Liver (tissue), 9 donors: Measurements from ENCODE around the gene RPS19BP1. TPM values are rescaled to one million over a fixed set of nuclear protein-coding genes. Genes with fewer than 3 reads are reported as not detected.
A peak's percentile ranks its signal among the peaks of the same experiment; 100 is the strongest.

ENCODE experiments used
- DNase-seq: peaks from one replicate; pipeline ENCODE4 v3.0.0-alpha.2; 2017; ENCODE audit warnings: low spot score
- H3K27ac ChIP-seq, 2 donors: one replicate each; pipeline ENCODE4 v1.7.0; 2013; ENCODE audit warnings: inconsistent platforms in 2 of 2, low read length in 2 of 2, control low read depth in 1 of 2, low read depth in 1 of 2, mild to moderate bottlenecking in 1 of 2
- H3K27me3 ChIP-seq, 4 donors: one replicate each; pipeline versions ENCODE4 v1.6.1 to v1.7.0; 2013; ENCODE audit warnings: low read length in 3 of 4, inconsistent platforms in 1 of 4, mild to moderate bottlenecking in 1 of 4, moderate library complexity in 1 of 4; ENCODE audit not compliant: control insufficient read depth in 4 of 4, insufficient read depth in 4 of 4
- H3K36me3 ChIP-seq, 4 donors: one replicate each; pipeline versions ENCODE4 v1.6.1 to v1.7.0; 2013; ENCODE audit warnings: low read length in 3 of 4, mild to moderate bottlenecking in 3 of 4, low read depth in 1 of 4, moderate library complexity in 1 of 4; ENCODE audit not compliant: control insufficient read depth in 4 of 4, insufficient read depth in 3 of 4
- H3K4me1 ChIP-seq, 4 donors: one replicate each; pipeline versions ENCODE4 v1.6.1 to v1.7.0; 2013; ENCODE audit warnings: low read length in 3 of 4, mild to moderate bottlenecking in 3 of 4, moderate library complexity in 1 of 4; ENCODE audit not compliant: control insufficient read depth in 4 of 4, insufficient read depth in 4 of 4
- H3K4me3 ChIP-seq, 3 donors: one replicate each; pipeline versions ENCODE4 v1.6.1 to v1.7.0; 2013; ENCODE audit warnings: low read length in 3 of 3, control low read depth in 1 of 3, low read depth in 1 of 3, mild to moderate bottlenecking in 1 of 3
- H3K9ac ChIP-seq, 2 donors: one replicate each; pipeline ENCODE4 v1.7.0; 2013; ENCODE audit warnings: low read length in 2 of 2, mild to moderate bottlenecking in 2 of 2, moderate library complexity in 2 of 2, control low read depth in 1 of 2, low read depth in 1 of 2
- H3K9me3 ChIP-seq, 4 donors: one replicate each; pipeline versions ENCODE4 v1.6.1 to v1.7.0; 2013; ENCODE audit warnings: low read length in 3 of 4; ENCODE audit not compliant: control insufficient read depth in 4 of 4
- EGR1 ChIP-seq, 2 donors: IDR thresholded peaks; 2 replicates each; pipeline ENCODE4 v1.6.1; 2016 to 2018; ENCODE audit warnings: antibody characterized with exemption in 2 of 2, low read depth in 2 of 2
- FOXA1 ChIP-seq: IDR thresholded peaks from 2 replicates; pipeline ENCODE4 v1.6.1; 2016; ENCODE audit warnings: antibody characterized with exemption
- FOXA2 ChIP-seq: IDR thresholded peaks from 2 replicates; pipeline ENCODE4 v1.6.1; 2016; ENCODE audit warnings: antibody characterized with exemption
- GABPA ChIP-seq, 2 donors: IDR thresholded peaks in 1 of 2; conservative IDR thresholded peaks in 1 of 2; 2 replicates each; pipeline ENCODE4 v1.6.1; 2016; ENCODE audit warnings: antibody characterized with exemption in 2 of 2, mild to moderate bottlenecking in 1 of 2, moderate library complexity in 1 of 2
- HNF4A ChIP-seq, 2 donors: conservative IDR thresholded peaks; 2 replicates each; pipeline ENCODE4 v1.6.1; 2016; ENCODE audit warnings: antibody characterized with exemption in 2 of 2, mild to moderate bottlenecking in 2 of 2
- HNF4G ChIP-seq: IDR thresholded peaks from 2 replicates; pipeline ENCODE4 v1.6.1; 2016; ENCODE audit warnings: antibody characterized with exemption
- JUND ChIP-seq, 2 donors: IDR thresholded peaks; 2 replicates each; pipeline ENCODE4 v1.6.1; 2016; ENCODE audit warnings: antibody characterized with exemption in 2 of 2
- NR2F2 ChIP-seq: IDR thresholded peaks from 2 replicates; pipeline ENCODE4 v1.6.1; 2016; ENCODE audit warnings: antibody characterized with exemption
- RAD21 ChIP-seq, 2 donors: IDR thresholded peaks; 2 replicates each; pipeline ENCODE4 v1.6.1; 2016; ENCODE audit warnings: antibody characterized with exemption in 2 of 2, mild to moderate bottlenecking in 2 of 2
- RXRA ChIP-seq, 2 donors: IDR thresholded peaks; 2 replicates each; pipeline ENCODE4 v1.6.1; 2017 to 2018; ENCODE audit warnings: antibody characterized with exemption in 2 of 2, mild to moderate bottlenecking in 1 of 2
- SP1 ChIP-seq: IDR thresholded peaks from 2 replicates; pipeline ENCODE4 v1.6.1; 2018; ENCODE audit warnings: antibody characterized with exemption, mild to moderate bottlenecking
- TAF1 ChIP-seq: conservative IDR thresholded peaks from 2 replicates; pipeline ENCODE4 v1.6.1; 2016; ENCODE audit warnings: antibody characterized with exemption, mild to moderate bottlenecking
- YY1 ChIP-seq: IDR thresholded peaks from 2 replicates; pipeline ENCODE4 v1.6.1; 2016; ENCODE audit warnings: antibody characterized with exemption, mild to moderate bottlenecking
- WGBS: extraction: QIAGEN DNeasy Blood & Tissue Kit; methylation state at CpG from one replicate; pipeline ENCODE4 v1.1.7; 2013; 5-methylcytosine and 5-hydroxymethylcytosine counted together
- polyA plus RNA-seq, 2 donors: library from polyadenylated mRNA; stranded (reverse) in 1 of 2; unstranded in 1 of 2; fragments of 200-250 nt in 1 of 2; fragments of >200 nt in 1 of 2; fragmentation: Nextera tagmentation in 1 of 2; extraction: Ambion mirVana in 1 of 2; gene quantifications; one replicate each; pipeline versions ENCODE4 v1.2.1 to v1.2.3, GENCODE V29; 2013 to 2015
- total RNA-seq, 2 donors: library from RNA; depleted of rRNA; stranded (reverse); fragments of >200 nt; gene quantifications; one replicate each; pipeline ENCODE4 v1.2.3, GENCODE V29; 2014
- TF ChIP-seq, protein P1 (sequence below): fragments of 150-350 bp; IDR thresholded peaks from 2 replicates; pipeline ENCODE4 v1.5.1; 2017; ENCODE audit warnings: improper control_type of control experiment, low read depth, low read length; ENCODE audit not compliant: missing input control
- TF ChIP-seq, protein P2 (sequence below): IDR thresholded peaks from 2 replicates; pipeline ENCODE4 v1.6.1; 2016; ENCODE audit warnings: antibody characterized with exemption
- TF ChIP-seq, protein P3 (sequence below): IDR thresholded peaks from 2 replicates; pipeline ENCODE4 v1.6.1; 2016; ENCODE audit warnings: antibody characterized with exemption
- TF ChIP-seq, protein P4 (sequence below): IDR thresholded peaks from 2 replicates; pipeline ENCODE4 v1.6.1; 2016; ENCODE audit warnings: antibody characterized with exemption, mild to moderate bottlenecking
- TF ChIP-seq, protein P5 (sequence below): IDR thresholded peaks from 2 replicates; pipeline ENCODE4 v1.6.1; 2016; ENCODE audit warnings: antibody characterized with exemption
- donor health status: healthy.
- donor health status: healthy.
- donor health status: healthy.
- donor health status: healthy.
- donor health status: healthy.

RPS19BP1 gene
- total and polyA plus RNA-seq, 4 donors = 36.3 to 89.6 (median 63.3) TPM

DNA sequence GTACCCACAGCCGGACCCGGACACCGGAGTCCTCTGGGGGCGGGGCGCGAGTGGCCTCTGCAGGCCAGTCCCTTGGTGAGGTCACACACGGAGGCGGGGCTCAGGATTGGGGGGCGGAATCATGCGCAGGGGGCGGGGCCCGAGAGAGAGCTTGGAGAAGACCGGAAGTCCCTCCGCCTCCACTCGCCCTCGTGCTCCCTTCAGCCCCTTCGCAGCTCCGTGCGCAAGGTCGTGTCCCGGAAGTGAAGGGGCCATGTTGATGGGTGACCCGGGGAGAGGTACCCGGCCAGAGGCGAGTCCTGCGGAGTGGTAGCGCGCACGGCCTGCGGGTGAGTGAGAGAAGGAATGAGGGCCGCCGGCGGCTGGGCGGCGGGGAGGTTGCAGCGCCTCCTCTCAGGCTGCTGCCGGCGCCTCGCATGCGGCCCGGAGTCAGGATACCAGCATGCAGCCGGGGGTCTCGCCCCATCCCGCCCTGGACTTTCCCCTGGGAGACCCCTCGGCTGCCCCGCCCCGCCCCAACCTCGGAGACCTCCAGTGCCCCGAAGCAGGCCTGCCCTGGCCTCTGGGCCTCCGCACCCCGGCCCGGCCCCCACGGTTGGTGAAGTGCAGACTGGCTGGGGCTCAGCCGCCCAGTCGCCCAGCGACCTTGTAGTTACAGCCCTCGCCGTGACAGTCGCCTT is 30.3 kb downstream of the RPS19BP1 start, which contains the start of gene MIEF1:
Gene MIEF1, plus strand, starts transcription at position 182 of the 680 bp plus-strand sequence. CDS start 9,005 bp downstream, outside the sequence.
- under 1% methylated on average over 58 of the region's 58 CpGs for WGBS
- H3K27ac ChIP-seq = peak within 1 kb of the TSS; percentile 81 to 89
- TF ChIP-seq HNF4G (no peak), RAD21 (IDR thresholded peaks at IDR 0.05) (peak in 1 of 2 donors; percentile 18), SP1 (peak; percentile 53), JUND (IDR thresholded peaks at IDR 0.05) (peak in 1 of 2 donors; percentile 64), FOXA1 (no peak), HNF4A (conservative IDR thresholded peaks at IDR 0.05) (peak in 1 of 2 donors; percentile 40), NR2F2 (peak; percentile 89), TAF1 (peak; percentile 40), EGR1 (IDR thresholded peaks at IDR 0.05; ENCODE audit: low read depth in 2 of 2) (peak; percentile 16 to 62), FOXA2 (no peak), GABPA (IDR thresholded peaks at IDR 0.05 in 1 of 2, conservative IDR thresholded peaks at IDR 0.05 in 1 of 2) (peak; percentile 83 to 96), YY1 (peak; percentile 96), RXRA (IDR thresholded peaks at IDR 0.05) (peak; percentile 54 to 72)
- TF ChIP-seq, protein P1, sequence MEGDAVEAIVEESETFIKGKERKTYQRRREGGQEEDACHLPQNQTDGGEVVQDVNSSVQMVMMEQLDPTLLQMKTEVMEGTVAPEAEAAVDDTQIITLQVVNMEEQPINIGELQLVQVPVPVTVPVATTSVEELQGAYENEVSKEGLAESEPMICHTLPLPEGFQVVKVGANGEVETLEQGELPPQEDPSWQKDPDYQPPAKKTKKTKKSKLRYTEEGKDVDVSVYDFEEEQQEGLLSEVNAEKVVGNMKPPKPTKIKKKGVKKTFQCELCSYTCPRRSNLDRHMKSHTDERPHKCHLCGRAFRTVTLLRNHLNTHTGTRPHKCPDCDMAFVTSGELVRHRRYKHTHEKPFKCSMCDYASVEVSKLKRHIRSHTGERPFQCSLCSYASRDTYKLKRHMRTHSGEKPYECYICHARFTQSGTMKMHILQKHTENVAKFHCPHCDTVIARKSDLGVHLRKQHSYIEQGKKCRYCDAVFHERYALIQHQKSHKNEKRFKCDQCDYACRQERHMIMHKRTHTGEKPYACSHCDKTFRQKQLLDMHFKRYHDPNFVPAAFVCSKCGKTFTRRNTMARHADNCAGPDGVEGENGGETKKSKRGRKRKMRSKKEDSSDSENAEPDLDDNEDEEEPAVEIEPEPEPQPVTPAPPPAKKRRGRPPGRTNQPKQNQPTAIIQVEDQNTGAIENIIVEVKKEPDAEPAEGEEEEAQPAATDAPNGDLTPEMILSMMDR = no peak
- TF ChIP-seq, protein P2, sequence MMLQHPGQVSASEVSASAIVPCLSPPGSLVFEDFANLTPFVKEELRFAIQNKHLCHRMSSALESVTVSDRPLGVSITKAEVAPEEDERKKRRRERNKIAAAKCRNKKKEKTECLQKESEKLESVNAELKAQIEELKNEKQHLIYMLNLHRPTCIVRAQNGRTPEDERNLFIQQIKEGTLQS = no peak
- TF ChIP-seq, protein P3, sequence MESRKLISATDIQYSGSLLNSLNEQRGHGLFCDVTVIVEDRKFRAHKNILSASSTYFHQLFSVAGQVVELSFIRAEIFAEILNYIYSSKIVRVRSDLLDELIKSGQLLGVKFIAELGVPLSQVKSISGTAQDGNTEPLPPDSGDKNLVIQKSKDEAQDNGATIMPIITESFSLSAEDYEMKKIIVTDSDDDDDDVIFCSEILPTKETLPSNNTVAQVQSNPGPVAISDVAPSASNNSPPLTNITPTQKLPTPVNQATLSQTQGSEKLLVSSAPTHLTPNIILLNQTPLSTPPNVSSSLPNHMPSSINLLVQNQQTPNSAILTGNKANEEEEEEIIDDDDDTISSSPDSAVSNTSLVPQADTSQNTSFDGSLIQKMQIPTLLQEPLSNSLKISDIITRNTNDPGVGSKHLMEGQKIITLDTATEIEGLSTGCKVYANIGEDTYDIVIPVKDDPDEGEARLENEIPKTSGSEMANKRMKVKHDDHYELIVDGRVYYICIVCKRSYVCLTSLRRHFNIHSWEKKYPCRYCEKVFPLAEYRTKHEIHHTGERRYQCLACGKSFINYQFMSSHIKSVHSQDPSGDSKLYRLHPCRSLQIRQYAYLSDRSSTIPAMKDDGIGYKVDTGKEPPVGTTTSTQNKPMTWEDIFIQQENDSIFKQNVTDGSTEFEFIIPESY = peak; percentile 11
- TF ChIP-seq, protein P4, sequence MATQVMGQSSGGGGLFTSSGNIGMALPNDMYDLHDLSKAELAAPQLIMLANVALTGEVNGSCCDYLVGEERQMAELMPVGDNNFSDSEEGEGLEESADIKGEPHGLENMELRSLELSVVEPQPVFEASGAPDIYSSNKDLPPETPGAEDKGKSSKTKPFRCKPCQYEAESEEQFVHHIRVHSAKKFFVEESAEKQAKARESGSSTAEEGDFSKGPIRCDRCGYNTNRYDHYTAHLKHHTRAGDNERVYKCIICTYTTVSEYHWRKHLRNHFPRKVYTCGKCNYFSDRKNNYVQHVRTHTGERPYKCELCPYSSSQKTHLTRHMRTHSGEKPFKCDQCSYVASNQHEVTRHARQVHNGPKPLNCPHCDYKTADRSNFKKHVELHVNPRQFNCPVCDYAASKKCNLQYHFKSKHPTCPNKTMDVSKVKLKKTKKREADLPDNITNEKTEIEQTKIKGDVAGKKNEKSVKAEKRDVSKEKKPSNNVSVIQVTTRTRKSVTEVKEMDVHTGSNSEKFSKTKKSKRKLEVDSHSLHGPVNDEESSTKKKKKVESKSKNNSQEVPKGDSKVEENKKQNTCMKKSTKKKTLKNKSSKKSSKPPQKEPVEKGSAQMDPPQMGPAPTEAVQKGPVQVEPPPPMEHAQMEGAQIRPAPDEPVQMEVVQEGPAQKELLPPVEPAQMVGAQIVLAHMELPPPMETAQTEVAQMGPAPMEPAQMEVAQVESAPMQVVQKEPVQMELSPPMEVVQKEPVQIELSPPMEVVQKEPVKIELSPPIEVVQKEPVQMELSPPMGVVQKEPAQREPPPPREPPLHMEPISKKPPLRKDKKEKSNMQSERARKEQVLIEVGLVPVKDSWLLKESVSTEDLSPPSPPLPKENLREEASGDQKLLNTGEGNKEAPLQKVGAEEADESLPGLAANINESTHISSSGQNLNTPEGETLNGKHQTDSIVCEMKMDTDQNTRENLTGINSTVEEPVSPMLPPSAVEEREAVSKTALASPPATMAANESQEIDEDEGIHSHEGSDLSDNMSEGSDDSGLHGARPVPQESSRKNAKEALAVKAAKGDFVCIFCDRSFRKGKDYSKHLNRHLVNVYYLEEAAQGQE = peak; percentile 37
- TF ChIP-seq, protein P5, sequence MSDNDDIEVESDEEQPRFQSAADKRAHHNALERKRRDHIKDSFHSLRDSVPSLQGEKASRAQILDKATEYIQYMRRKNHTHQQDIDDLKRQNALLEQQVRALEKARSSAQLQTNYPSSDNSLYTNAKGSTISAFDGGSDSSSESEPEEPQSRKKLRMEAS = peak; percentile 94
- no peaks in the 10 kb centered on the region for H3K27me3 ChIP-seq
- H3K36me3 ChIP-seq = peaks cover 7 to 24% (median 21%) of the 10 kb centered on the region in 4 donors
- H3K9ac ChIP-seq = peak within 1 kb of the TSS; percentile 74 to 89
- H3K4me3 ChIP-seq = peak within 1 kb of the TSS; percentile 86 to 88 (median 87)
- DNase-seq = peak; percentile 99
- peaks cover 11 to 26% (median 23%) of the 10 kb centered on the region in 4 donors for H3K4me1 ChIP-seq
- no peaks in the 10 kb centered on the region for H3K9me3 ChIP-seq
